T-helper 1 cell treated with Interleukin-12 subunit alpha and Interleukin-12 subunit beta and Interleukin-4 antibody, amounts not matched to agents 30 ng/mL and 1 ng/mL, for 36 hours (primary cell): ENCODE data around the gene CDK5RAP3. TPM values are rescaled to one million over a fixed set of nuclear protein-coding genes. Genes with fewer than 3 reads are reported as not detected.

Source experiments
- intact Hi-C: fragments of 100-400 bp; cut with micrococcal nuclease; formaldehyde crosslinking; loops from one replicate; pipeline ENCODE4 v1.15.1; 2024
- total RNA-seq: library from RNA; stranded (reverse); gene quantifications from 2 replicates; pipeline ENCODE4 v1.2.3, GENCODE V29; 2022

The CDK5RAP3 gene
- total RNA-seq, 1 donor from 2014 or later: 195 TPM

DNA sequence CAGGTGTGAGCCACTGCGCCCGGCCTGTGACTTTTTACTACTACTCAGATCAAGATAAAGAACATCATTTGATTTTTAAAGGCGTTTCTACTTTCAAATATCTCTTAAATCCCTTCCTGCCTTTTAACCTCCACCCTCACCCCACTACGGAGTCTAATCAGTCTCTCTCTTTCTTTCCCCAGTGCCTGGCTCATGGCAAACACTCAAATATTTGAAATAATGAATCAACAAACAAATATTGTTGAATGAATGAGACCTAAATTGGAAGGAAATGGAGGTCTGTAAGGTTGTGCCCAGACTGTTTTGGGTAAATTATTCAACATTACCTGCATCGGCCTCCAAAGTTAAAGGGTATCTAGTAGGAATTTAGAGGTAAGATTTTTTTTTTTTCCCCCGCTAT, 52.0 kb downstream of the CDK5RAP3 start:
- intact Hi-C loops: no loop called here

DNA sequence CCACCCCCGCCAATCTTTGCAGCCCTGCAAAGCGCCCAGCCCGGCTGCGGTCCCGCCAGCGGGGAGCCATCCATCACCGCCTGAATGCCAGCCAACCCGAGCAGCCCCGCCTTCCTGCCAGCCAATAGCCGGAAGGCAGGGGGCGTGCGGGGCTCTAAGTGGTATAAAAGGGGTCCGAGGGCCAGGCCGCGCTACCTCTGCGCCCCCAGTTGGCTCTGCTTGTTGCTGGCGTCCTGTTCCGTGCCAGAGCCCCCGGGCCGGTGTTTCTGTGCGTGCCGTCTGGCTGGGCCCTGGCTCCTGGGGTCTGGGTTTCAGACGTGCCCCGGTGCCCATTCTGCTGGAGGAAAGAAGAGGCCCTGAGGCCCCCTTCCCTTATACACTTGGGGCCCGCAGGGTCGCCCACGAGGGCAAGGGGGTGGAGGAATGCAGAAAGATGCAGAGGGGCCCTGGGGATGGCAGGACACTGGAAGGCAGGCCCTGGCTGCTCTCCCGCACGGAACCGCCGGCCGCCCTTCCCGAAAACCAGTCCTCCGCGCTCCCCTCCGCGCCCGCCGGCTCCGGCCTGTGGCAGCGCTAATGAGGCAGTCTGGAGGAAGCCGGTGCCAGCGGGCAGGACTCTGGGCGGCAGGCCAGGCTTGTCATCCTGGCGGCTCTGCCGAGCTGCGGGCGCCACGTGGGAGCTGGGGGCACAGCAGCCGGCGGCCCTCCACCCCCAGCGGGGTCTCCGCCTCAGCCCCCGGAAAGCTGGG, 52.7 kb downstream of the CDK5RAP3 start:
- intact Hi-C loops: loop anchor here (1.0 to 2.0 kb wide), 6 partner anchors 12 to 587 kb away; partner anchors contain the start of genes CDK5RAP3, HOXB7 and SCRN2

- intact Hi-C loops: loop anchor here (1.0 to 5.0 kb wide), 17 partner anchors 13 to 868 kb away; partner anchors contain the start of genes ATP5MC1, CBX1, CDK5RAP3 and COPZ2
Observed at GRCh38 chr17:48024149-48025039, 53.5 kb downstream of the CDK5RAP3 start.

GRCh38 chr17:48025040-48025903, 54.4 kb downstream of the CDK5RAP3 start:
- intact Hi-C loops: loop anchor here (1.0 to 5.0 kb wide), 15 partner anchors 12 to 867 kb away; partner anchors contain the start of genes ATP5MC1, CBX1, CDK5RAP3 and COPZ2

- intact Hi-C loops: loop anchor here (1.0 to 5.0 kb wide), 16 partner anchors 11 to 866 kb away; partner anchors contain the start of genes ATP5MC1, CBX1, CDK5RAP3 and COPZ2
Observed at GRCh38 chr17:48025904-48026501, 55.1 kb downstream of the CDK5RAP3 start.

DNA sequence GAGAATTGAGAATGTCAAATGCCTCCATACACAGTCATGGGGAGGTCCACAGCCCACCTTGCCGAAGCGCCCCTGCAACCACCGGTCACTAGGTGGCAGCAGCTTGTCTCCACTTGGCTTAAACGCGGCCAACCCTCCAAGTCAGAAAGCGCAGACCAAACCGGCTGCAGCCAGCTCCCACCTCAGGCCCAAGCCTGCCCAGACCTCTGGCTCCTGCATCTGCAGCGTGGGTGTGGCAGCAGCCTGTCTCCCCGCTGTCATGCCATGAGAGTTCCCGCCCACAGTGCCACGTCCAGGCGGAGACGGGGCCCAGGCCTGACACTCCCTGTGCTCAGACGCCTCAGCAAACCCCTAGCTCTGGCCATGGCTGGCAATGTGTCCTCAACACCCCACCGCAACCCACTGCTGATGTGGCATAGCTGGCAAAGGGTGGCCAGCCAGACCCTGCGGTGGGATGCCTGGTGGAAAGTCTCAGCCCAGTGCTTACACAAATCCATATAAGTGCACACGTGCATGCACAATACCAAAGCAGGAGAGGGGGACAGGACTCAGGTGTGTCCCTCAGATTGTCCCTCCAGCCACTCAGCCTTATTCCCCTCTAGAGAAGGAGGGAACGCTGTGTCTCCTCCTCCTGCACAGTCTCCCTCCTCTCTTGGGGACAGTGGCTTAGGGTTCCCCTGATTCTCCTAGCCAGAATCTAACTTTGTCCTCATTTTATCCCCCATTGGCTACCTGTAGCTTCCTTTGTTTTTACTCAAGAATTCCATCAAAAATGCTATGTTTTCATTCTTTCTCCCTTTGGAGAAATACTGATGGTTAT, 55.8 kb downstream of the CDK5RAP3 start:
- intact Hi-C loops: loop anchor here (1.0 to 5.0 kb wide), 3 partner anchors 271 to 592 kb away; partner anchors contain the start of genes HOXB3 and HOXB5

GRCh38 chr17:48027322-48027981, 56.5 kb downstream of the CDK5RAP3 start:
- intact Hi-C loops: loop anchor here (5.0 kb wide), 2 partner anchors 270 to 565 kb away; partner anchors contain the start of genes HOXB3 and HOXB5

GRCh38 chr17:48028736-48029135, 57.8 kb downstream of the CDK5RAP3 start:
- intact Hi-C loops: loop anchor here (5.0 kb wide), 2 partner anchors 269 to 564 kb away; partner anchors contain the start of genes HOXB3 and HOXB5

DNA sequence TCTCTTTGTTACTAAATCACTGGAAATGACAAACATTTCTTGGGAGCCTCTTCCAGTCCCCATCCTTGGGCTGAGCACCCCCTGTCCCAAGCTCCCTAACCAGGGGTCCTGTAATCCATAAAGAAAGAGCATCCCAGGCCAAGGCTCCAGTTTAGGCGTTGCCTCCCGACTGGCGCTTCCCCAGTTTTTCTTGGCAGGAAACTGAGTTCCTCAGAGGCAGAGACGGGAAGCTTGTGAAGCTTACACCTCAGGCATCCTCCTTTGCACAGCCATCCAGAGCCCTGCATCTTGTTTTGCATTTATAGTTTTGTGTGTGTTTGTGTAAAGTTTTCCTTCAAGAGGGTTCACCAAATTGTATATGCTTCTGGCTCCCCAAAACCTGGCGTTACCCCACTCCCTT, 59.6 kb downstream of the CDK5RAP3 start:
- intact Hi-C loops: no loop called here

Other genes with a start within 250 kb of the CDK5RAP3 start
- gene TBX21, start 237.9 kb upstream of the CDK5RAP3 start, total RNA-seq: 49.2 and 51.3 TPM in 2 replicates
- 36.3 and 36.7 TPM in 2 replicates for gene OSBPL7, start 149.3 kb upstream of the CDK5RAP3 start, total RNA-seq
- 40.5 and 45.0 TPM in 2 replicates for gene MRPL10, start 139.6 kb upstream of the CDK5RAP3 start, total RNA-seq
- 0.78 and 0.81 TPM in 2 replicates for gene LRRC46, start 139.4 kb upstream of the CDK5RAP3 start, total RNA-seq
- gene SCRN2, start 129.8 kb upstream of the CDK5RAP3 start, total RNA-seq: 28.7 and 32.4 TPM in 2 replicates
- gene SP6, start 120.0 kb upstream of the CDK5RAP3 start, total RNA-seq: 0.12 TPM in 1 of 2 replicates, not detected in the other
- gene SP2, start 74.9 kb upstream of the CDK5RAP3 start, total RNA-seq: 33.9 TPM in 2 replicates
- 34.1 and 37.0 TPM in 2 replicates for gene PNPO, start 29.5 kb upstream of the CDK5RAP3 start, total RNA-seq
- not detected in 2 replicates for gene PRR15L, start 13.2 kb upstream of the CDK5RAP3 start, total RNA-seq
- 4.7 and 8.1 TPM in 2 replicates for gene COPZ2, start 66.7 kb downstream of the CDK5RAP3 start, total RNA-seq
- 64.8 and 74.9 TPM in 2 replicates for gene NFE2L1, start 77.2 kb downstream of the CDK5RAP3 start, total RNA-seq
- 52.8 and 55.2 TPM in 2 replicates for gene CBX1, start 130.4 kb downstream of the CDK5RAP3 start, total RNA-seq
- 32.8 and 33.9 TPM in 2 replicates for gene SNX11, start 136.7 kb downstream of the CDK5RAP3 start, total RNA-seq